HEK293 (cell line): ENCODE measurements around the gene PJVK.

Experiments
- CTCF ChIA-PET: fragments of 350-600 bp; formaldehyde crosslinking; extraction: SDS; loops from one replicate; lab custom pipeline; 2021; ENCODE audit warnings: antibody characterized with exemption; lab: Yijun Ruan, JAX
- POLR2A ChIA-PET: fragments of 300-600 bp; formaldehyde crosslinking; extraction: SDS; loops from one replicate; lab custom pipeline; 2020; ENCODE audit warnings: antibody characterized with exemption, inconsistent platforms; lab: Yijun Ruan, JAX
- H3K27ac ChIP-seq: fragments of 200-500 bp; sonication (Bioruptor generic); 2 replicates; pipeline ENCODE4 v1.5.1; 2014; ENCODE audit warnings: low read depth, low read length, control low read depth, inconsistent platforms; ENCODE audit errors: extremely low read depth
- H3K36me3 ChIP-seq, 2 experiments: fragments of 200-500 bp in 1 of 2; sonication (Bioruptor generic) in 1 of 2; 1 replicate in 1 of 2; 2 replicates in 1 of 2; pipeline ENCODE4 v1.5.1; 2014 to 2017; ENCODE audit warnings: inconsistent platforms in 2 of 2, low read length in 2 of 2; ENCODE audit not compliant: control insufficient read depth in 2 of 2, insufficient read depth in 1 of 2
- H3K4me1 ChIP-seq: fragments of 200-500 bp; sonication (Bioruptor generic); 2 replicates; pipeline ENCODE4 v1.5.1; 2014; ENCODE audit warnings: mild to moderate bottlenecking, low read length, inconsistent platforms; ENCODE audit not compliant: control insufficient read depth, insufficient read depth
- H3K4me3 ChIP-seq: 2 replicates; pipeline ENCODE4 v1.5.1; 2011; ENCODE audit warnings: low read depth, mild to moderate bottlenecking, control low read depth, low read length, moderate library complexity
- H3K9me3 ChIP-seq: fragments of 200-500 bp; sonication (Bioruptor generic); 2 replicates; pipeline ENCODE4 v1.5.1; 2014; ENCODE audit warnings: low read depth, low read length, inconsistent platforms; ENCODE audit not compliant: control insufficient read depth, insufficient read depth
- ATF2 ChIP-seq: fragments of 450-650 bp; formaldehyde crosslinking; IDR thresholded peaks from 2 replicates; pipeline ENCODE4 v1.5.1; 2016; ENCODE audit warnings: missing biosample characterization, missing genetic modification characterization, low read depth
- KLF1 ChIP-seq: fragments of 450-650 bp; formaldehyde crosslinking; IDR thresholded peaks from 2 replicates; pipeline ENCODE4 v1.5.1; 2016; ENCODE audit warnings: missing biosample characterization, missing genetic modification characterization
- PRDM4 ChIP-seq: fragments of 450-650 bp; formaldehyde crosslinking; IDR thresholded peaks from 2 replicates; pipeline ENCODE4 v1.5.1; 2017; ENCODE audit warnings: missing biosample characterization, missing genetic modification characterization
- SP7 ChIP-seq: fragments of 450-650 bp; formaldehyde crosslinking; IDR thresholded peaks from 2 replicates; pipeline ENCODE4 v1.5.1; 2016; ENCODE audit warnings: missing biosample characterization, missing genetic modification characterization
- YY1 ChIP-seq: fragments of 450-650 bp; formaldehyde crosslinking; IDR thresholded peaks from 2 replicates; pipeline ENCODE4 v1.5.1; 2018; ENCODE audit warnings: missing biosample characterization, missing genetic modification characterization
- ZBTB44 ChIP-seq: fragments of 450-650 bp; IDR thresholded peaks from 2 replicates; pipeline ENCODE4 v1.5.1; 2018; ENCODE audit warnings: missing biosample characterization, mild to moderate bottlenecking, missing genetic modification characterization
- ZNF335 ChIP-seq: fragments of 450-650 bp; formaldehyde crosslinking; conservative IDR thresholded peaks from 2 replicates; pipeline ENCODE4 v1.5.1; 2016; ENCODE audit warnings: missing biosample characterization, missing genetic modification characterization
- ZNF37A ChIP-seq: fragments of 450-650 bp; IDR thresholded peaks from 2 replicates; pipeline ENCODE4 v1.5.1; 2018; ENCODE audit warnings: missing biosample characterization, missing genetic modification characterization
- ZNF558 ChIP-seq: fragments of 450-650 bp; formaldehyde crosslinking; IDR thresholded peaks from 2 replicates; pipeline ENCODE4 v1.5.1; 2016; ENCODE audit warnings: missing biosample characterization, missing genetic modification characterization
- ZNF704 ChIP-seq: fragments of 450-650 bp; formaldehyde crosslinking; IDR thresholded peaks from 2 replicates; pipeline ENCODE4 v1.5.1; 2016; ENCODE audit warnings: missing biosample characterization, missing genetic modification characterization
- ZNF785 ChIP-seq: fragments of 450-650 bp; formaldehyde crosslinking; IDR thresholded peaks from 2 replicates; pipeline ENCODE4 v1.5.1; 2016; ENCODE audit warnings: missing biosample characterization, missing genetic modification characterization
- ZNF843 ChIP-seq: fragments of 450-650 bp; formaldehyde crosslinking; IDR thresholded peaks from 2 replicates; pipeline ENCODE4 v1.5.1; 2016; ENCODE audit warnings: missing biosample characterization, missing genetic modification characterization
- ZSCAN16 ChIP-seq: fragments of 450-650 bp; formaldehyde crosslinking; IDR thresholded peaks from 2 replicates; pipeline ENCODE4 v1.5.1; 2016; ENCODE audit warnings: missing biosample characterization, missing genetic modification characterization
- TF ChIP-seq, protein P1 (sequence below): fragments of 450-650 bp; IDR thresholded peaks from 2 replicates; pipeline ENCODE4 v1.5.1; 2018; ENCODE audit warnings: missing biosample characterization, missing genetic modification characterization
- TF ChIP-seq, protein P2 (sequence below): fragments of 450-650 bp; formaldehyde crosslinking; IDR thresholded peaks from 2 replicates; pipeline ENCODE4 v1.5.0; 2017; ENCODE audit warnings: missing biosample characterization, missing genetic modification characterization, borderline replicate concordance

PJVK gene

DNA sequence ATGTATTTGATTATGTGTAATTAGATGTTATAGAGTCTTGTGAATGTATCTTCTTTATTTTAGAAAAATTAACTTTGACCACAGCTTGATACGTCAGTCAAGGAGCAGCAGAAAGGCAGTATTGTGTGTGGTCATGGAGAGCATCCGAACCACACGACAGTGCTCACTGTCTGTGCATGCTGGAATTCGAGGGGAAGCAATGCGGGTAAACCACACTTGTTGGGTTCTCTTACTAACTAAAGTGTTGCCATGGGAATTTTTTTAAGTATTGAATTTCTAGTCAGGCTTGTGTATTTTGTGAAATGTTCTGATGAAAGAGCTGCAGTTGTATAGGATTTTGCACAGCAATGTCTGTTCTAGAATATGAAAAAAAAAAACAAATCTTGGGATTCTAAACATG, 4.8 kb downstream of the PJVK start:
- POLR2A ChIA-PET = no interaction called here

DNA sequence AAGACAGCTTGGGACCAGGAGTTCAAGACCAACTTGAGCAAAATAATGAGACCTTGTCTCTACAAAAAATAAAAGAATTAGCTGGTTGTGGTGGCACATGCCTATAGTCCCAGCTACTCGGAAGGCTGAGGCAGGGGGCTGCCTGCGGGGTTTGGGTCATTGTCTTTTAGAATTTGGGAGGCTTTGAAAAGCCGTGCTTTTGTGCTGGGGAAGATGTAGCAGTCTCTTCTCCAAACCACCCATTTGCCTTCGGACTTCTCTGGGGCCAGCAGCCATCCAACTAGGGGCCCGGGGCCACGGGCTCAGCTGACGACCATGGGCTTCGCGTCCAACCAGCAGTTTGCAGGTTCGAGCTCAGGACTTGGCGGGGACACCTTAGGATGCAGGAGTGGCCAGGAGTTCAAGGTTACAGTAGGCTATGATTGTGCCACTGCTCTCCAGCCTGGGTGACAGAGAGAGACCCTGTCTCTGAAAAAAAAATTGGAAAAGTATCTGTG, 6.3 kb downstream of the PJVK start:
- no peak overlapping the region for H3K27ac ChIP-seq
- H3K36me3 ChIP-seq = no peaks in the 10 kb centered on the region
- ChIA-PET POLR2A (no interaction called here), CTCF (no interaction called here)
- TF ChIP-seq ZNF37A (tag by site-specific recombination) (no peak), ZSCAN16 (tag by site-specific recombination) (no peak), YY1 (no peak), ZNF335 (tag by site-specific recombination) (no peak), ZNF558 (tag by site-specific recombination) (no peak), ZBTB44 (tag by site-specific recombination) (no peak), SP7 (tag by site-specific recombination) (no peak), KLF1 (no peak), ZNF785 (no peak), PRDM4 (tag by site-specific recombination) (no peak)
- TF ChIP-seq, protein P1, sequence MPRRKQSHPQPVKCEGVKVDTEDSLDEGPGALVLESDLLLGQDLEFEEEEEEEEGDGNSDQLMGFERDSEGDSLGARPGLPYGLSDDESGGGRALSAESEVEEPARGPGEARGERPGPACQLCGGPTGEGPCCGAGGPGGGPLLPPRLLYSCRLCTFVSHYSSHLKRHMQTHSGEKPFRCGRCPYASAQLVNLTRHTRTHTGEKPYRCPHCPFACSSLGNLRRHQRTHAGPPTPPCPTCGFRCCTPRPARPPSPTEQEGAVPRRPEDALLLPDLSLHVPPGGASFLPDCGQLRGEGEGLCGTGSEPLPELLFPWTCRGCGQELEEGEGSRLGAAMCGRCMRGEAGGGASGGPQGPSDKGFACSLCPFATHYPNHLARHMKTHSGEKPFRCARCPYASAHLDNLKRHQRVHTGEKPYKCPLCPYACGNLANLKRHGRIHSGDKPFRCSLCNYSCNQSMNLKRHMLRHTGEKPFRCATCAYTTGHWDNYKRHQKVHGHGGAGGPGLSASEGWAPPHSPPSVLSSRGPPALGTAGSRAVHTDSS (tag by site-specific recombination) = no peak
- TF ChIP-seq, protein P2, sequence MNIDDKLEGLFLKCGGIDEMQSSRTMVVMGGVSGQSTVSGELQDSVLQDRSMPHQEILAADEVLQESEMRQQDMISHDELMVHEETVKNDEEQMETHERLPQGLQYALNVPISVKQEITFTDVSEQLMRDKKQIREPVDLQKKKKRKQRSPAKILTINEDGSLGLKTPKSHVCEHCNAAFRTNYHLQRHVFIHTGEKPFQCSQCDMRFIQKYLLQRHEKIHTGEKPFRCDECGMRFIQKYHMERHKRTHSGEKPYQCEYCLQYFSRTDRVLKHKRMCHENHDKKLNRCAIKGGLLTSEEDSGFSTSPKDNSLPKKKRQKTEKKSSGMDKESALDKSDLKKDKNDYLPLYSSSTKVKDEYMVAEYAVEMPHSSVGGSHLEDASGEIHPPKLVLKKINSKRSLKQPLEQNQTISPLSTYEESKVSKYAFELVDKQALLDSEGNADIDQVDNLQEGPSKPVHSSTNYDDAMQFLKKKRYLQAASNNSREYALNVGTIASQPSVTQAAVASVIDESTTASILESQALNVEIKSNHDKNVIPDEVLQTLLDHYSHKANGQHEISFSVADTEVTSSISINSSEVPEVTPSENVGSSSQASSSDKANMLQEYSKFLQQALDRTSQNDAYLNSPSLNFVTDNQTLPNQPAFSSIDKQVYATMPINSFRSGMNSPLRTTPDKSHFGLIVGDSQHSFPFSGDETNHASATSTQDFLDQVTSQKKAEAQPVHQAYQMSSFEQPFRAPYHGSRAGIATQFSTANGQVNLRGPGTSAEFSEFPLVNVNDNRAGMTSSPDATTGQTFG (tag by site-specific recombination) = no peak
- no peaks in the 10 kb centered on the region for H3K9me3 ChIP-seq
- no peak overlapping the region for H3K4me3 ChIP-seq
- H3K4me1 ChIP-seq = 0 out of 2 replicates have a peak, but pooled peaks cover 3% of the 10 kb centered on the region

More for the DNA sequence above, 4.8 kb downstream of the PJVK start:
- no peaks in the 10 kb centered on the region for H3K36me3 ChIP-seq
- no peak overlapping the region for H3K27ac ChIP-seq
- H3K4me3 ChIP-seq = no peak overlapping the region
- CTCF ChIA-PET = no interaction called here
- no peak for TF ChIP-seq ZNF843
- no peak for TF ChIP-seq ZNF704 (tag by site-specific recombination)
- TF ChIP-seq ATF2 (tag by site-specific recombination) = no peak
- 0 out of 2 replicates have a peak, but pooled peaks cover 3% of the 10 kb centered on the region for H3K4me1 ChIP-seq
- H3K9me3 ChIP-seq = no peaks in the 10 kb centered on the region
